GM21526 (cell line): Measurements from ENCODE around the gene GPR83.
"Not testable (repeated sequence)": the region's sequence is repeated elsewhere in the genome, so short reads cannot be mapped to it uniquely, and the experiment has no call there.

ENCODE experiments used
- ATAC-seq: cut with Tn5 transposase; IDR thresholded peaks from one replicate; pipeline ENCODE4 v1.9.1; 2021; ENCODE audit warnings: moderate library complexity; ENCODE audit not compliant: unreplicated experiment, low FRiP score

GPR83 gene

GRCh38 chr11:94400839-94401772, at the start of gene GPR83:
Gene GPR83, minus strand, starts transcription at chr11:94401419. Its CDS starts 172 bp downstream, at chr11:94401247.
- ATAC-seq = no peak

- ATAC-seq = no peak
These were observed 48.8 kb upstream of the GPR83 start for GRCh38 chr11:94450048-94450447.

GRCh38 chr11:94449437-94449836, 48.2 kb upstream of the GPR83 start:
- ATAC-seq = no peak

- ATAC-seq = no peak
These were observed 47.8 kb upstream of the GPR83 start for GRCh38 chr11:94449029-94449428.

- ATAC-seq = no peak
These were observed 45.9 kb upstream of the GPR83 start for GRCh38 chr11:94447149-94447548.

- ATAC-seq = no peak
These were observed 44.4 kb upstream of the GPR83 start for GRCh38 chr11:94445641-94446040.

- no peak for ATAC-seq
These were observed 31.8 kb upstream of the GPR83 start for GRCh38 chr11:94433049-94433448.

- ATAC-seq = no peak
These were observed 23.4 kb upstream of the GPR83 start for GRCh38 chr11:94424662-94425061.

GRCh38 chr11:94424011-94424410, 22.8 kb upstream of the GPR83 start:
- no peak for ATAC-seq

- no peak for ATAC-seq
These were observed 22.3 kb upstream of the GPR83 start for GRCh38 chr11:94423507-94423906.

- ATAC-seq = no peak
These were observed 17.0 kb upstream of the GPR83 start for GRCh38 chr11:94418123-94418765.

- ATAC-seq = no peak
These were observed 16.3 kb upstream of the GPR83 start for GRCh38 chr11:94417386-94417987.

- ATAC-seq = no peak
These were observed 4.0 kb upstream of the GPR83 start for GRCh38 chr11:94405062-94405833.

- no peak for ATAC-seq
These were observed 1.1 kb upstream of the GPR83 start for GRCh38 chr11:94402355-94402754.

GRCh38 chr11:94401773-94402265, 600 bp upstream of the GPR83 start:
- no peak for ATAC-seq

GRCh38 chr11:94400457-94400838, 771 bp downstream of the GPR83 start:
- ATAC-seq = no peak

GRCh38 chr11:94400050-94400449, 1.2 kb downstream of the GPR83 start:
- ATAC-seq = no peak

- ATAC-seq = no peak
These were observed 3.1 kb downstream of the GPR83 start for GRCh38 chr11:94398101-94398500.

GRCh38 chr11:94396282-94396681, 4.9 kb downstream of the GPR83 start:
- ATAC-seq = no peak

- ATAC-seq = not testable (repeated sequence)
These were observed 9.3 kb downstream of the GPR83 start for GRCh38 chr11:94391937-94392336.
